H9 (cell line): ENCODE data around the gene TFCP2. TPM values are rescaled to one million over a fixed set of nuclear protein-coding genes. Genes with fewer than 3 reads are reported as not detected.

Experiments used
- DNase-seq: peaks from one replicate; pipeline ENCODE4 v3.0.0-alpha.2; 2017
- H2AFZ ChIP-seq: one replicate; pipeline ENCODE4 v1.6.1; 2013; ENCODE audit warnings: mild to moderate bottlenecking, low read length, control low read depth, moderate library complexity
- H2AK5ac ChIP-seq: 2 replicates; pipeline ENCODE4 v1.6.1; 2013; ENCODE audit warnings: low read length, control low read depth, mixed read lengths; ENCODE audit not compliant: insufficient read length
- H2BK120ac ChIP-seq: one replicate; pipeline ENCODE4 v1.6.1; 2013; ENCODE audit warnings: low read depth, mild to moderate bottlenecking, low read length, control low read depth, inconsistent platforms; ENCODE audit not compliant: poor library complexity, severe bottlenecking
- H2BK12ac ChIP-seq: 2 replicates; pipeline ENCODE4 v1.6.1; 2013; ENCODE audit warnings: low read length, control low read depth, mixed read lengths, low read depth; ENCODE audit not compliant: insufficient read length
- H2BK15ac ChIP-seq: 2 replicates; pipeline ENCODE4 v1.6.1; 2013; ENCODE audit warnings: low read depth, low read length, control low read depth
- H2BK20ac ChIP-seq: one replicate; pipeline ENCODE4 v1.6.1; 2013; ENCODE audit warnings: low read depth, mild to moderate bottlenecking, low read length, control low read depth, inconsistent platforms; ENCODE audit not compliant: poor library complexity, severe bottlenecking
- H2BK5ac ChIP-seq: 2 replicates; pipeline ENCODE4 v1.6.1; 2013; ENCODE audit warnings: low read length, control low read depth, mixed read lengths; ENCODE audit not compliant: insufficient read length
- H3K14ac ChIP-seq: 2 replicates; pipeline ENCODE4 v1.6.1; 2013; ENCODE audit warnings: low read length, control low read depth; ENCODE audit not compliant: insufficient read depth
- H3K18ac ChIP-seq: 2 replicates; pipeline ENCODE4 v1.6.1; 2013; ENCODE audit warnings: low read depth, mild to moderate bottlenecking, mixed read lengths, low read length, control low read depth; ENCODE audit not compliant: insufficient read length
- H3K23ac ChIP-seq: 2 replicates; pipeline ENCODE4 v1.6.1; 2013; ENCODE audit warnings: low read length, control low read depth, mixed read lengths, low read depth; ENCODE audit not compliant: insufficient read length
- H3K23me2 ChIP-seq: 2 replicates; pipeline ENCODE4 v1.6.1; 2013; ENCODE audit warnings: low read depth, mild to moderate bottlenecking, mixed read lengths, low read length, control low read depth; ENCODE audit not compliant: insufficient read length, poor library complexity, severe bottlenecking
- H3K27ac ChIP-seq: 2 replicates; pipeline ENCODE4 v1.5.1; 2013; ENCODE audit warnings: low read length, control low read depth, mixed read lengths, low read depth; ENCODE audit not compliant: insufficient read length
- H3K27me3 ChIP-seq: 2 replicates; pipeline ENCODE4 v1.6.1; 2013; ENCODE audit warnings: low read length, control low read depth, inconsistent platforms; ENCODE audit not compliant: insufficient read depth
- H3K4ac ChIP-seq: 2 replicates; pipeline ENCODE4 v1.6.1; 2013; ENCODE audit warnings: low read depth, mild to moderate bottlenecking, control low read depth, inconsistent platforms, low read length, moderate library complexity
- H3K4me1 ChIP-seq: 2 replicates; pipeline ENCODE4 v1.6.1; 2013; ENCODE audit warnings: low read length, control low read depth, inconsistent platforms; ENCODE audit not compliant: insufficient read depth
- H3K4me2 ChIP-seq: 2 replicates; pipeline ENCODE4 v1.6.1; 2013; ENCODE audit warnings: low read length, control low read depth, mixed read lengths; ENCODE audit not compliant: insufficient read length, insufficient read depth
- H3K56ac ChIP-seq: 2 replicates; pipeline ENCODE4 v1.6.1; 2013; ENCODE audit warnings: low read depth, mild to moderate bottlenecking, mixed read lengths, low read length, control low read depth; ENCODE audit not compliant: insufficient read length
- H3K79me1 ChIP-seq: 2 replicates; pipeline ENCODE4 v1.6.1; 2013; ENCODE audit warnings: low read depth, mild to moderate bottlenecking, moderate library complexity, low read length, control low read depth, inconsistent platforms; ENCODE audit not compliant: insufficient read depth, poor library complexity, severe bottlenecking
- H3K79me2 ChIP-seq: 2 replicates; pipeline ENCODE4 v1.6.1; 2013; ENCODE audit warnings: low read length, control low read depth, inconsistent platforms; ENCODE audit not compliant: insufficient read depth
- H3K9ac ChIP-seq: 2 replicates; pipeline ENCODE4 v1.6.1; 2013; ENCODE audit warnings: low read length, control low read depth, mixed read lengths; ENCODE audit not compliant: insufficient read length; ENCODE audit errors: extremely low read depth
- H3K9me3 ChIP-seq: one replicate; pipeline ENCODE4 v1.6.1; 2013; ENCODE audit warnings: low read depth, low read length, inconsistent platforms; ENCODE audit not compliant: control insufficient read depth
- H3T11ph ChIP-seq: one replicate; pipeline ENCODE4 v1.6.1; 2013; ENCODE audit warnings: mild to moderate bottlenecking, low read length, control low read depth, inconsistent platforms
- H4K20me1 ChIP-seq: one replicate; pipeline ENCODE4 v1.6.1; 2013; ENCODE audit not compliant: control insufficient read depth, insufficient read length, insufficient read depth
- H4K5ac ChIP-seq: 2 replicates; pipeline ENCODE4 v1.6.1; 2013; ENCODE audit warnings: low read depth, mild to moderate bottlenecking, mixed read lengths, low read length, control low read depth; ENCODE audit not compliant: insufficient read length
- H4K8ac ChIP-seq: replicated peaks from 2 replicates; pipeline ENCODE4 v1.6.1; 2013; ENCODE audit warnings: low read length, control low read depth, mixed read lengths, low read depth; ENCODE audit not compliant: insufficient read length
- H4K91ac ChIP-seq: 2 replicates; pipeline ENCODE4 v1.6.1; 2013; ENCODE audit warnings: low read depth, mild to moderate bottlenecking, moderate library complexity, mixed read lengths, low read length, control low read depth; ENCODE audit not compliant: insufficient read length
- H3K27ac Mint-ChIP-seq, 3 experiments: 2 replicates in 2 of 3; 3 replicates in 1 of 3; pipeline ENCODE4 v1.8.0; 2020 to 2021; ENCODE audit warnings: mixed read lengths in 3 of 3, mild to moderate bottlenecking in 1 of 3, moderate library complexity in 1 of 3
- H3K27me3 Mint-ChIP-seq: 2 replicates; pipeline ENCODE4 v1.8.0; 2021; ENCODE audit warnings: low read depth, mild to moderate bottlenecking, moderate library complexity, mixed read lengths
- H3K36me3 Mint-ChIP-seq, 3 experiments: 2 replicates in 2 of 3; 3 replicates in 1 of 3; pipeline ENCODE4 v1.8.0; 2020 to 2021; ENCODE audit warnings: low read depth in 3 of 3, mixed read lengths in 3 of 3; ENCODE audit not compliant: insufficient read depth in 1 of 3
- H3K4me1 Mint-ChIP-seq, 2 experiments: 2 replicates each; pipeline ENCODE4 v1.8.0; 2020; ENCODE audit warnings: mixed read lengths in 2 of 2
- H3K4me3 Mint-ChIP-seq, 2 experiments: 2 replicates in 1 of 2; 3 replicates in 1 of 2; pipeline ENCODE4 v1.8.0; 2020 to 2021; ENCODE audit warnings: mild to moderate bottlenecking in 2 of 2, mixed read lengths in 2 of 2, moderate library complexity in 1 of 2
- H3K9me3 Mint-ChIP-seq, 2 experiments: 2 replicates in 1 of 2; 3 replicates in 1 of 2; pipeline ENCODE4 v1.8.0; 2020; ENCODE audit warnings: mild to moderate bottlenecking in 2 of 2, mixed read lengths in 2 of 2, moderate library complexity in 1 of 2
- CTCF ChIP-seq: fragments of 200-600 bp; sonication (generic); conservative IDR thresholded peaks from 3 replicates; pipeline ENCODE4 v1.8.0; 2021; ENCODE audit warnings: antibody characterized with exemption, mild to moderate bottlenecking
- WGBS: extraction: QIAGEN DNeasy Blood & Tissue Kit; methylation state at CpG from one replicate; pipeline ENCODE4 v1.1.7; 2013; ENCODE audit warnings: missing lambda C conversion rate, low lambda C conversion rate, mixed read lengths; ENCODE audit not compliant: insufficient read length; ENCODE audit errors: extremely low coverage; 5-methylcytosine and 5-hydroxymethylcytosine counted together
- total RNA-seq: library from RNA; stranded (reverse); gene quantifications from 2 replicates; pipeline ENCODE4 v1.2.1, GENCODE V29; 2021

TFCP2 gene
- total RNA-seq, 1 experiment from 2014 or later = 27.1 TPM

- no peaks in the 10 kb centered on the region for H3K9me3 ChIP-seq
- no peak overlapping the region for H2AK5ac ChIP-seq
- no peak overlapping the region for H3K27ac ChIP-seq
- H3K79me1 ChIP-seq = no peaks in the 10 kb centered on the region
- Mint-ChIP-seq H3K36me3 (peaks cover 6 to 19% (median 9%) of the 10 kb centered on the region in 3 experiments; a peak in 5 of 7 replicates), H3K4me3 (no peak overlapping the region), H3K27ac (no peak overlapping the region), H3K4me1 (peaks cover 4 to 6% of the 10 kb centered on the region in 2 experiments; a peak in 3 of 4 replicates), H3K27me3 (no peaks in the 10 kb centered on the region), H3K9me3 (no peaks in the 10 kb centered on the region)
- no peak overlapping the region for H3K9ac ChIP-seq
- H3K18ac ChIP-seq = no peak overlapping the region
- H2BK12ac ChIP-seq = no peak overlapping the region
- H3K4me2 ChIP-seq = no peak overlapping the region
- H3K14ac ChIP-seq = no peak overlapping the region
- no peak overlapping the region for H3K23ac ChIP-seq
- no peak for DNase-seq
- no peaks in the 10 kb centered on the region for H3K27me3 ChIP-seq
- H4K20me1 ChIP-seq = no peaks in the 10 kb centered on the region
- H2BK20ac ChIP-seq = no peak overlapping the region
- H3T11ph ChIP-seq = no peak overlapping the region
- H4K91ac ChIP-seq = no peak overlapping the region
- no peak overlapping the region for H2AFZ ChIP-seq
- H4K5ac ChIP-seq = no peak overlapping the region
- H3K4ac ChIP-seq = no peak overlapping the region
- TF ChIP-seq CTCF = no peak
- no peak overlapping the region for H2BK15ac ChIP-seq
- no peaks in the 10 kb centered on the region for H3K79me2 ChIP-seq
- H4K8ac ChIP-seq = no peak overlapping the region
- H3K56ac ChIP-seq = no peak overlapping the region
- no CpG with 5 or more reads among the region's 2 CpGs for WGBS
- H2BK120ac ChIP-seq = no peak overlapping the region
- H2BK5ac ChIP-seq = no peak overlapping the region
- H3K4me1 ChIP-seq = no peaks in the 10 kb centered on the region
- no peaks in the 10 kb centered on the region for H3K23me2 ChIP-seq
These were observed 46.6 kb downstream of the TFCP2 start for GRCh38 chr12:51126297-51126696.
